Measurements from ENCODE around the gene GLT6D1. TPM values are rescaled to one million over a fixed set of nuclear protein-coding genes. Genes with fewer than 3 reads are reported as not detected.

GLT6D1 gene
- total RNA-seq, 1 experiment from 2014 or later: not detected

- no peak overlapping the region for H3K4me3 ChIP-seq (ENCODE audit: low read depth in 2 of 2, low read length in 2 of 2)
- no peaks in the 10 kb centered on the region for H3K27me3 ChIP-seq (ENCODE audit: control insufficient read depth, insufficient read depth, low read length)
- no peaks in the 10 kb centered on the region for H3K36me3 ChIP-seq (ENCODE audit: control insufficient read depth, insufficient read depth, low read length)
- no peak for DNase-seq (ENCODE audit: low read depth, low spot score)
- no peaks in the 10 kb centered on the region for H3K4me1 ChIP-seq (ENCODE audit: control insufficient read depth, insufficient read depth, low read length)
- CTCF ChIA-PET: no interaction called here
- ATAC-seq: no peak
- no TSS peak for BruUV-seq (replicated peaks)
- intact Hi-C loops (cut with micrococcal nuclease; ENCODE audit: unreplicated experiment): no loop called here
- no peak for TF ChIP-seq TCF7L2 (IDR thresholded peaks at IDR 0.05; ENCODE audit: low read depth, low read length)
- no peak for TF ChIP-seq CTCF (IDR thresholded peaks at IDR 0.05)
- H3K27ac ChIP-seq (ENCODE audit: low read length): no peak overlapping the region
- in situ Hi-C loops (cut with HindIII; ENCODE audit: low pct_unique_long_range_greater_than_20kb, low sequenced_read_pairs): no loop called here
- H3K9me3 ChIP-seq (ENCODE audit: control insufficient read depth, insufficient read depth, low read depth, low read length): no peaks in the 10 kb centered on the region
- POLR2A ChIA-PET: no interaction called here
These were observed 51.7 kb downstream of the GLT6D1 start for GRCh38 chr9:135587658-135588057.

GRCh38 chr9:135586601-135587109 is 52.7 kb downstream of the GLT6D1 start:
- Histone ChIP-seq H3K9me3 (ENCODE audit: control insufficient read depth, insufficient read depth, low read depth, low read length) (no peaks in the 10 kb centered on the region), H3K27ac (ENCODE audit: low read length) (no peak overlapping the region), H3K4me3 (ENCODE audit: low read depth in 2 of 2, low read length in 2 of 2) (no peak overlapping the region), H3K27me3 (ENCODE audit: control insufficient read depth, insufficient read depth, low read length) (no peaks in the 10 kb centered on the region), H3K4me1 (ENCODE audit: control insufficient read depth, insufficient read depth, low read length) (no peaks in the 10 kb centered on the region), H3K36me3 (ENCODE audit: control insufficient read depth, insufficient read depth, low read length) (no peaks in the 10 kb centered on the region)
- BruUV-seq (replicated peaks): no TSS peak
- ATAC-seq (no peak), DNase-seq (ENCODE audit: low read depth, low spot score) (no peak)
- POLR2A ChIA-PET: no interaction called here
- TF ChIP-seq TCF7L2 (IDR thresholded peaks at IDR 0.05; ENCODE audit: low read depth, low read length): no peak
- no peak for TF ChIP-seq SIN3A (IDR thresholded peaks at IDR 0.05; ENCODE audit: borderline replicate concordance, insufficient read depth, low read depth, low read length)
- TF ChIP-seq POLR2AphosphoS5 (IDR thresholded peaks at IDR 0.05; ENCODE audit: low read depth, low read length): no peak
- no peak for TF ChIP-seq REST (IDR thresholded peaks at IDR 0.05; ENCODE audit: insufficient read depth in 1 of 2, low read depth in 2 of 2, low read length in 1 of 2)
- TF ChIP-seq CTCF (IDR thresholded peaks at IDR 0.05): no peak
- CTCF ChIA-PET: no interaction called here
- intact Hi-C loops (cut with micrococcal nuclease; ENCODE audit: unreplicated experiment): no loop called here
- in situ Hi-C loops (cut with HindIII; ENCODE audit: low pct_unique_long_range_greater_than_20kb, low sequenced_read_pairs): no loop called here
